HG03571 (cell line): ENCODE results near the gene NMT1.
"Not testable (repeated sequence)": the region's sequence is repeated elsewhere in the genome, so short reads cannot be mapped to it uniquely, and the experiment has no call there.

Experiments used
- ATAC-seq: cut with Tn5 transposase; IDR thresholded peaks from one replicate; pipeline ENCODE4 v1.9.1; 2021; ENCODE audit not compliant: unreplicated experiment

The NMT1 gene

DNA sequence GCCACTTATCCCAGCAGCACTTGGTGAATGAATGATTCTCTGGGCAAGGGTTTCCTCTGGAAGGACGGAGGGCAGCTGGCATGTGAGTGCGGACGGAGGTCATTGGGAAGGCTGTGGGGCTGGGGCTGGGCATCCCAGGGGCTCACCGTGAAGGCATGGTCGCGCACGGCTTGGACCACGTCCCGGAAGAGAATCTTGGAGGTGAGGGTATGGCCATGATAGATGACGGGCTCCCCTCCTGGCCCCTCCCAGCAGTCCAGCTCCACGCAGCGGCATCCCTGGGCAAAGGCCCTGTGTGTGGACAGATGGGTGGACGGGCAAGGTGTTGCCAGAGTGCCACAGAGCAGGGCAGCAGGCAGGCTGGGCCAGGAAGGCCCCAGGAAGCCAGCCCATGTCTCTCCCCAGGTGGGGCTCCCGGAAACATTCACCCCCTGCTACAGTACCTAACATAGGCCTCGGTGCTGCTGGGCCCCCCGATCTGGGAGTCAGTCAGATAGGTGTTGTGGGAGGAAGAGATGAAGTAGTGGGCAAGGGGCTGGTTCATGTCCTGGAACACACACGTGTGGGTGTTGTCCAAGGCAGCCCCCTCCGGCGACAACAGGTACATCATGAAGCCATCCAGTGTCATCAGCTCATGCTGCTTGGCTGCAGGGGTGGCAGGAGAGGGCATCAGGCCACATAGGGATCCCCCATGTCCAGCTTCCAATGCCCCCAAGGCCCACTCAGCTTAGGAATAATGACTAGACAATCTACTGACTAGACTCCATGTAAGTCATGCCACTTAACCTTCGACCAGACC is 56.9 kb downstream of the NMT1 start:
- no peak for ATAC-seq

DNA sequence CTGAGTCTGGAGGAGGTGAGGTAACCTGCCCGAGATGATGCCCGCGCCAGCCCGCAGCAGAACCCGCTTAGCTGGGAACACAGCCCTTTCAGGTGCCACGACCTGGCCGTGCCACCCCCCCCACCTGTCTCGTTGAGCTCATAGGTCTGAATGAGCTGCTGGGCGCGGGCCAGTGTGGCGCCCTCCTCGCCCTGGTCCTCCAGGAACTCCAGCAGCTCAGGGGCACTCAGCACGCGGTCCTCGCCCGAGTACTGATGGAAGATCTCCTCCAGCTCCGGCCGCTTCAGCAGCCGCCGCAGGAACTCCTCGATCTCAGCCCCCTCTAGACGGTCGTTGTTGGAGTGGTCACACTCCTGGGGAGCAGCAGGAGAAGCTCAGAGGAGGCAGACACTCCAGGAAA is 57.6 kb downstream of the NMT1 start:
- ATAC-seq, result no peak

DNA sequence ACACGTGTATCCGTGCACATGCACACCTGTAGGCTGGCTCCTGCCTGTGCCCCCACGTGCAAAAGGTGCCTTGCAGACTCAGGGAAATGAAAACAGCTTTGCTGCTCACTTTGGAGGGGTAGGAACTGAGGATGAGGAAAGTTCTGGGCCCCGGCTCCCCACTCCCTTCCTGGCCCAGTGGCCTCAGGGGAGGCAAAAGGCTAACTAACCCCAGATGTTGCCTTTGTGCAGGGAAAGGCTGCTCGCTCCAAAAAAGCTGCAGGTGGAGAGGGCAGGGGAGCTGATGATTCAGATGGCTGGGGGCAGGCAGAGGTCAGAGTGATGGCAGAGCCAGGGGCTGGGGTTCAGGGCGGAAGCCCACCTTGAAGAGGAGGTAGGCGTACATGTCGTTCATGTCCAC is 58.8 kb downstream of the NMT1 start:
- no peak for ATAC-seq

DNA sequence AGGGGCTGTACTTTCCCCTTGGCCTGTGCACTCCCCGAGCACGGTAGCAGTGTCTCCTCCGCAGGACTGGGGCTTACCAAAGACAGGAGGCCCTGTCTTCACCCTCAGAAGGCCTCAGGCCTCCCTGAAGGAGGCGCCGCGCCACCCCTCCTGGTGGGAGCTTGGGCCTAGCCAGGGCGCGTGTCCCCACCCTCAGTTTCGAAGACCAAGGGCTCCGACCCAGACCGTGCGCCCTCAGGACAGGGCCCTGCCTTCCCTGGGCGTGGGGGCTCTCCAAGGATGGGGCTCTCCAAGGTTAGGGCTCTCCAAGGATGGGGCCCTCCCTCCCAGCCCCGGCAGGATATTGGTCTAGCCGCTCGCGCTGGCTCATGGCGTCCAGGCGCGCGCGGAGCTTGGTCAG is 59.4 kb downstream of the NMT1 start:
- no peak for ATAC-seq

DNA sequence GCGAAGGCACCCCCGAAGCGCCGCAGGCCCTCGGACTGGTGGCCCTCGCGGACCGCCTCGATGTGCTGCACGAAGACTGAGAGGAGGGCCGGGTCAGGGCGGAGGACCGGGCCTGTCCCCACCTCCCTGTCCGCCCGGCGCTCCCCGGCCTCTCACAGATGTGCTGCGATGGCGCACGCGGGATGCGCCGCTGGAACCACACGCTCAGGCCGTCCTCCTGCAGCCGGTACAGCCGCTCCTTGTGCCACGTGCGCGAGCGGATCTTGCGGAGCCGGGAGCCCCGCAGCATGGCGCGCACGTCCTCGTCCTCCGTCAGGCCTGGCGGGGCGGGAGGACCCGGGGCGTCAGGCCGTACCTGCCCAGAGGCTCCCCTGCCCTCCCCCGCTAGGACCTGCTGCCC is 59.9 kb downstream of the NMT1 start:
- ATAC-seq, result no peak

DNA sequence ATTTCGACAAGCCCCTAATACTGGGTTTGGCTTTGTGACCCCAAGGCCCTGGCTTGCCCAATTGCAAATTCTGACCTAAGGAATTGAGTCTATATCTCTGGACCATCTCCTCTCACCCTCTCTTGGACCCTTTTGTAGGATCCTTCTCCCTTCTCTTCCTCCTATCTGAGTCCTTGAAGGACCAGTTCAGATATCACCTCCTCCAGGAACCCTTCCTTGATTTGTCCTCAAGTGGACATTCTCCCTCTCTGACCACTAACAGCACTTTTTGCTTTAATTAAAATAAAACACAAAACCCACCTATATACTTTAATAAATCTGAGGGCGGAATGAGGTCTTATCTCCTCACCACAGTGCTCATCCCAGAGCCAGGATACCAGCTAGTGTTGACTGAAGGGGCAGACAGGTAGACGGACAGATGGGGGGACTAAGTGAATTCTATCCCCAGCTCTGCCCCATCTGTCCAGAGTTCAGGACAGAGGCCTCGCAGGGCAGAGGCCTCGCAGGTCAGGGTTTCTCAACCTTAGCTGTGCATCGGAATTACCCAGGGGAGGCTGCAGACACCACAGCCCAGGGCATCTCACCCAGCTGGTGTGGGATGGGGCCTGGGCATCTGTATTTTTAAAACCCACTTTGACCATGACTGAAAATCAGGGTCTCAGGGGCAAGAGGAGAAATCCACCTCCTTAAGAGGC is 62.1 kb downstream of the NMT1 start:
- no peak for ATAC-seq

DNA sequence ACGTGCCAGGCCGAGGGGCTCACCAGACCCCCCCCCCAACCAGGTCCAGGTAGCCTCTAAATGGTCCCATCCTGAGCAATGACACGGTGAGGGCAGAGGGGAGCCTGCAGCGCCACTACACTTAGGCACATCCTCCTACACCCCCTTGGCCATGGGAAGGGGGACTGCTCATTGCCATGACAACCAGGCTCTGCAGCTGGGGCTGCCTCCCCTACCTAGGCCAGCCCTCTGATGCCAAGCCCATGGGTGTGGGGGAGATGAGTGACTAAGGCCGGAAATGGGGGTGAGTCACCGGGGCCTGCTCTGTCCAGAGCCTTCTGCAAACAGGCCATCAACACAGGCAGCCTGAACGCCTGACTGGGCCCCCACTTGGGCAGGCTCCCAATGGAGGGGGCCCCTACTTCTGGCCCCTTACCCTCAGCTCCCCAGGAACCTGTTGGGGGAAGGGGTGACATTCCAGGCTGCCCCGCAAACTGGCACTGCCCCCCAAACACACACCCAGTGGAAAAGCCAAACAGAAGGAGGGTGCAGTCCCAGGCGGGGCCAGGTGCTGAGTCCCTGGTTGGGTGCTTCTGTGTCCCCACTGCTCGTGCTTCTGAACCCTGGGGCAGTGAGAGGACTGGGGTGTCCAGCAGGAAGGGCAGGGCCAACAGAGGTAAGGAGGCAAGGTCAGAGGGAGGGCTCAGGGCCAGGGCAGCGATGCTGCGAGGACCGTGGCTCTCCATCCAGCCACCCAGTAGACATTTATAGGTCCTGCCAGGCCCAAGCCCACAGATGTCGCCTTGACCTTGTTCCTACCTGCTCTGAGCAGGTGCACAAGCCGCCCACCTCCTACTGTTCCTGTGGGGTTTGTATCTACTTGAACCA is 63.0 kb downstream of the NMT1 start:
- ATAC-seq, result no peak

DNA sequence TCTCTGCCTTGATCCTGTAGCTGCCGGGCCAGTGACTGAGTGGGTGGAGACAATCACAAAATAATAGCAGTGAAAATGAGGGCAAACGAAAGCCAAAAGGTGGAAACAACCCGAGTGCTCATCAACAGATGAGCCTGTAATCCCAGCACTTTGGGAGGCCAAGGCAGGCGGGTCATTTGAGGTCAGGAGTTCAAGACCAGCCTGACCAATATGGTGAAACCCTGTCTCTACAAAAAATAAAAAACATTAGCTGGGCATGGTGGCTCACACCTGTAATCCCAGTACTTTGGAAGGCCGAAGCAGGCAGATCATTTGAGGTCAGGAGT is 63.6 kb downstream of the NMT1 start:
- ATAC-seq, result not testable (repeated sequence)

DNA sequence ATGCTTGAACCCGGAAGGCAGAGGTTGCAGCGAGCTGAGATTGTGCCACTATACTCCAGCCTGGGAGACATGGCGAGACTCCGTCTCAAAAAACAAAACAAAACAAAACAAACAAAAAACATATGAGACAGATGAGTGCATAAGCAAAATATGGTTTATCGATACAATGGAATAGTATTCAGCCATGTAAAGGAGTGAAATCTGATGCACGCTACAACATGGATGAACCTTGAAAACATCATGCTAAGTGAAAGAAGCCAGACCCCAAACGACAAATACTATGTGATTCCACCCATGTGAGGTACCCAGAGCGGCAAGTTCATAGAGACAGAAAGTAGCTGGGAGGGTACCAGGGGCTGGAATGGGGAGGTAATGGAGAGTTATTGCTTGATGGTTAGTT is 64.4 kb downstream of the NMT1 start:
- ATAC-seq, result no peak

DNA sequence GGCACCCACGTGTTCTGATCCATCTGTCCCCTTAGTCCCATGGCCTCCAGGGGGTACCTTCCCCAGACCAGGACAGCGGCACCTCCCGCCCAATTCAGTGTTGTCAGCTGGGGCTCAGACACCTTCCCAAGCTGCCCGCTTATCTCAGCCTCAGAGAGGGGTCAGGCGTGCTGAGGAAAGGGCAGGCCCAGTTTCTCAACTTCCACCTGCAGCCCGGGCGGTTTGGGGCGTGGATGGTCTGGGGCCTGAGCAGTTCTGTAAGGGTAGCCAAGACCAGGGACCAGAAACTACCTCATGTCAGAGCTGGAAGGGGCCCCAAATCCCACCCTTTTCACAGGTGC is 66.1 kb downstream of the NMT1 start:
- ATAC-seq, result no peak

DNA sequence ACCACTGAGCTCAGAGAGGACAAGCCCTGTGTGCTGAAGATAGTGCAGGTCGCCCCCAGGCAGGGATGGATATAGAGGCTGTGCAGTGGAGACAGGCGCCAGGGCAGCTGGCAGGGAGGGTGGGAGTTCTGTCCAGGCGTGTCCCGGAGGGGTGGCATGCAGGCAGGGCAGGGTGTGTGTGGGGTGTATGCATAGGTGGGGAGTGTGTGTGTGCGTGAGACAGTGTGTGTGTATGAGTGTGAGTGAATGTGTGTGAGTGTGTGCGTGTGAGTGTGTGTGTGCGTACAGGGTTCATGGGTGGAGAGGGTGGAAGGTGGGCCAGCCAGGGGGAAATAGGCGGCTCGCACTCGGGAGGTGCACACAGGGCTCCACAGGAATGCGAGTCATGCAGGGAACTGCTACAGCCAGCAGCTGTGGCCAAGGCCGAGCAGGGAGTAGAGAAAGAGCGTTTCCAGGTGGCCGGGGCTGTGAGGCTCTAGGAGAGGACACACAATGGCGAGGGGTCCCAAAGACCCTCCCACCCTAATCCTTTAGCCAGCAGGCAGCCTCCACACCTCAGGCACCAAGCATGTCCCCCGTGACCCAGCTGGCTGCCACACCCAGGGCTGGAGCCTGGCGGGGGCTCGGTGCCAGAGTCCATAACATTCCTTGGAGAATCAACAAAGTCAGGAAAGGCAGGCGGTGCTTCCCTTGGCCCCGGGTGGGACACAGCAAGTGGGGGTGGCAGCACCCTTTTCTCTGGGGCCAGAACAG is 66.6 kb downstream of the NMT1 start:
- no peak for ATAC-seq

DNA sequence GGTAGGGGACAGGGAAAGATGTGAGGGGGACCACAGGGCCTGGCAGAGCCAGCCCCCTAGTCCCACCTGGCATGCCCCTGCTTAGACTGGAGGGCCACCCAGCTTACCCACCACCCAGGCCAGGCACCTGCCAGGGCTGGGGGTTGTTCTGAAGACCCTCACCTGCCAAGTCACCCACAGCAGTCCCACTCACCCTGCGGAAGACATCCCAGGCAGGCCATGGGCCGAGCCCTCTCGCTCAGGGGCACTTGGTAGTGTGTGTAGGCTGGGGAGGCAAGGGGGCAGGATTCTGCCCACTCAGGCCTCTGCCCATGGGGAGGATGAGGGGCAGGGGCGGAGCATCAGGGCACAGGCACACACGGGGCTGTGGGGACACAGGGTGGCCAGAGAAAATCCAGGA is 67.2 kb downstream of the NMT1 start:
- ATAC-seq, result no peak

DNA sequence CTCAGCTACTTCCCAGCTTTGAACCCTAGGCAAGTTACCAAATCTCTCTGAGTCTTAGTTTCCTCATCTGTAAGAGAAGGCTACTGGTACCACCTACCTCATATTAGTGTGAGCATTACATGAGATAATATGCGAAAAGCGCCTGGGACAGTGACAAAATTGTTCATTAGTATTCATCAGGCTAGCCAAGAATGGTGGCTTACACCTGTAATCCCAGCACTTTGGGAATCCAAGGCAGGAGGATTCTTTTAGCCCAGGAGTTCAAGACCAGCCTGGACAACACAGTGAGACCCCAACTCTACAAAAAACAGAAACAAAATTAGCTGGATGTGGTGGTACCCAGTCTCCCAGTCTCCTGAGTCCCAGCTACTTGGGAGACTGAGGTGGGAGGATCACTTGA is 67.9 kb downstream of the NMT1 start:
- ATAC-seq, result no peak

DNA sequence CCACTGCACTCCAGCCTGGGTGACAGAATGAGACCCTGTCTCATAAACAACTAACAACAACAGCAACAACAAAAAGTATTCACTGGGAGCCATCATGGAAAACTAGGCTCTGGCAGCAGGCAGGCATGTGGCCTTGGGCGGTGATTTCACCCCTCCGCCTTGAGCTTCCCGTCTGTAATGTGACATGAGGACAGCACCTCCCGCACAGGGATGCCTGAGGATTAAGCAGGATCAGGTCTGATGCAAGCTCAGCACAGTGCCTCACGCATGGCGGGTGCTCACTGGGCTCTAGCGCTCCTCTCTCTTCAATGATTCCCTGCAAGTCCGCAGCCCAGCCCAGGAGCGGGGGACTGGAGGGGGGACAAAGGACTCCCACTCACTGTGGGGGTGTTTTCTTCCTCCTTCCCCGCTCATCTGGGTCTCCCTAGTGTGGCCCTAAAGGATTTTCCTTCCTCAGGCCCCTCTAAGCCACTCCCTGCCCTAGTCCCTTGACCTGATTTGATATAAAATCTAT is 68.4 kb downstream of the NMT1 start:
- no peak for ATAC-seq

DNA sequence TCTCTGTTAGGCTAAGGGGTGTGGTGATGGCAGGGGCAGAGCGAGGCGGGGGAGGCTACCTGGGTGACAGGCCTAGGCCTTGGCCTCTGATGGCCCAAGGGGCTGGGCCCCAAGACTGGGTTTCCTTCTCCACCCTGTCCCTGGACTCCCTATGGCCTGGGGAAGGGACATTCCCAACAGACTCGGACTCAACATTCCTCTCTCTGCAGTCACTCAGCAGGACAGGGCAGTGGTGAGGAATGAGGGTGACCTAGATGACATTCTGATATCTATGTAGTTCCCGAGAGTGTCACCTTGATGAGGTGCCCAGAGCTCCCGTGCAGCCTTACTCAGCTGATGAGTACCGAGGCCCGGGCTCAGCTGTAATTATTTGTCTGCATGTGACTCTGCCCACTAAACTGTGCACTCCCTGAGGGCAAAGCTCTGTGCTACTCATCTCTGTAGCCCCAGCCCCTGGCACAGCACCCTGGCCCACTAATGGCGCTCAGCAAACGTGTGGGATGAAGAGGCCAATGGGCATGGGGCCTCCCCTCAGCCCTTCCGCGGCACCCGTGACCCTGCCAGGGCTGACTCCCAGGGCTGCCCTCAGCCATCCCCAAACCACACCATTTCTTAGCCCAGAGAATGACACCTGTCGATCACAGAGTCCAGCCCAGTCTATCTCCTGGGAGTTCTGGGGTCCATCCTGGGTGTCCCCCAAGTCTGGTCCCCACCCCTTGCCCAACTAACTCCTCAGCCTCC is 69.0 kb downstream of the NMT1 start:
- no peak for ATAC-seq

DNA sequence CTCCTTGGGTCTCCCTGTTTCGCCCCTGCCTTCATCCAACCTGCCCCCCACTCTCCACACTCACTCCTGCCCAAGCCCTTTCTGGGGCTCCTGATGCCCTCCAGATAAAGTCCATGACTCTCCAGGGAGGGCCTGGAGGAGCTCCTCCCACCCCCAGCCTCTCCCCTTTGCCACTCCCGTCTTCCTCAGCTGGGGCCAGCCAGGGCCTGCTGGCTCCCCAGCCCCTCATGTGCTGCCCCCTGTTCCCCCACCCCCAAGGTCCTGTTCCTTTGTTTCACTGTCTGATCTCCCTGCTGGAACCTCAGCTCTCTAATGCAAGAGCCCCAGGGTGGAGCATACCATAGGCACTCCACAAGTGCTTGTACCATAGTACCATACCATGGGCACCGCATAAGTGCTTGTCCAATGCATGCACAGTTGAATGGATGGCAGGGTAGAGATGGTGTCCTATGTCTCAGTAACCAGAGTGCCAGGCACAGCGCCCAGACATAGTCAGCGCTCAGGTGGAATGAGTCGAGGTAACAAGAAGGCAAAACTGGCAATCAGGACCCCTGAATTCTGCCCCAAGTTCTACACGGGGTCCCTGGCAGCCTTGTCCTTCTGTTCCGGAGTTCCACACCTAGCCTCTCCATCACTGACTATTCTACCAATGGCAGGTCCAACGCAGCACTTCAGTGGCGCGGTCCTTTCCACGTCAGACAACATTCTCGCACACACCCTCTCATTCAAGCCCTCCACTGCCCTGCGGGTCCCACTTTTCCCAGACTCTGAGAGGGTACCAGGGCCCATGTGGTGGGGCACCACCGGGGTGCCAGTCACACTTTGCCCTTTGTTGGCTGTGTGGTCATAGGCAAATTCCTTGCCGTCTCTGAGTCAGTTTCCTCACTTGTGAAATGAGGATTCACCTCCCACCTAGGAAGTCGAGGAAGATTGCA is 69.8 kb downstream of the NMT1 start:
- ATAC-seq, result no peak

DNA sequence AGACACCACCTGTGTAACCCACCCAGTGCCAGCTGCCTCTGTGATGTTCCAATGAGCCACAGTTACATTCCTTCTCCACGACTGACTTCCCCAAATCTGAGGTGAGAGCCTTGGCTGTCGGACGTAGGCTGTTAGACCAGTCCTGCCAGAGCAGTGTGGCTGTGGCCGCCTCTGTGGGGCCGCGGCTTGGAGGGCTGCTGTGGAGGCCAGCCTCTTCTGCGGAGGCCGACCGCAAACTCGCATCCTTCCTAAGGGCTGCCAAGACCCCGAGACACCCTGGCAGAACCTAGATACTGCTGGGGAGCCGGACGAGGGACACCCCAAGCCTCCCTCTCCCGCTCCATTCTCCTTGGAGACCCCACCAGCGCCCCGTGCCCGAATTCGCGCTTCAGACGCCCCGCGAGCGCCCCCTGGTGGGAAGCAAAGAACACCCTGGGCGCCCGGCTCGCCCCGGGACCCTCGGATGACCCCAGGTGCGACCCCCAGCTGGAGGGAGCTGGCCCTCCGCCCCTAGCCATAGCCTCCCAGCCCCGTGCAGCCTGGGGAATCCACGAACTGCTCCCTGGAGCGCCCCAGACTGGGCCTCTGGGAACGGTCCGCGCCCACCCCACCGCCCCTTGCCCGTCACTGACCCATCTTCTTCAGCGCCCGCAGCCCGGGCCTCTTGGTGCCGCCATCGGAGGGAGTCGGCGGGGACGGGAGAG is 70.7 kb downstream of the NMT1 start:
- no peak for ATAC-seq

DNA sequence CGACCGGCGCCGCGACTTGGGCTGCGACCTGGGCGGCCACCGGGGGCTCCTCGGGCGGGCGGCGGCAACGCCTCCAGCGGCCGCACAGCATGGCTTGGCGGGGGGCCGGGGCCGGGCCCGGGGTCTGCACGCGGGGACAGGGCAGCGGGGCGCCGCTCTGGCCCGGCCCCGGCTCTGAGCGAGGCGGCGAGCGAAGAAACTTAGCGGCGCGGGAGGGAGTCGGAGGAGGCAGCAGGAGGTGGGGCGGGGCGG is 71.1 kb downstream of the NMT1 start, which contains the start of gene PLCD3:
TSS of gene PLCD3 (minus strand) at position 196 of the 252 bp plus-strand sequence. CDS start at position 91, 105 bp downstream.
- no peak for ATAC-seq
